ENCODE measurements around the gene OLFML1. TPM values are rescaled to one million over a fixed set of nuclear protein-coding genes. Genes with fewer than 3 reads are reported as not detected.

The OLFML1 gene
- total RNA-seq, 2 donors from 2014 or later, result 0.81 to 1.5 TPM

DNA sequence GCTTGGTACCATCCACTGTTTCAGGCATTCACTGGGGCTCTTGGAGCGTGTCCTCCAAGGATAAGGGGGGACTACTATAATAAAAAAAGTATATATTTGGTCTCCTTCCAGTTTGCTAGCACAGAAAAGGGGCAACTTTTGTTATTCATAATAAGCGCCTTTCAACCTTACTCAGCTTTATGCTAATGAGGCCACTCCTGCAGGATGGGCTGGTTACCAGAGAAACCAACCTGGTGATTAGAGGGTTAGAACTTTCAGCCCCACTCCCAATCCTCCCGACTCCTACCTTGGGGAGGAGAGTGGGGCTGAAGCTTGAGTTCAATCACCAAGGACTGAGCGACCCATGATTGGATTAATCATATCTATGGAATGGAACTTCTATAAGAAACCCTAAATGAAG, 60.3 kb downstream of the OLFML1 start:
- peaks cover under 1% of the 10 kb centered on the region for H3K4me1 ChIP-seq (ENCODE audit: control insufficient read depth, insufficient read depth, low read length)
- no peak for DNase-seq
- H3K36me3 Mint-ChIP-seq (ENCODE audit: low read depth), result peaks cover 6% of the 10 kb centered on the region
- no peak overlapping the region for H3K4me3 ChIP-seq (ENCODE audit: low read length)
- no peak overlapping the region for H3K9ac ChIP-seq (ENCODE audit: extremely low read depth, low read length, poor library complexity, severe bottlenecking)
- H3K4me3 Mint-ChIP-seq, result no peak overlapping the region
- no peak overlapping the region for H3K27ac Mint-ChIP-seq
- WGBS, 2 experiments (ENCODE audit: insufficient coverage in 1 of 2, insufficient read length in 1 of 2), result 81 to 100% methylated on average over 1 to 4 of the region's 4 CpGs
- TF ChIP-seq, protein P1, sequence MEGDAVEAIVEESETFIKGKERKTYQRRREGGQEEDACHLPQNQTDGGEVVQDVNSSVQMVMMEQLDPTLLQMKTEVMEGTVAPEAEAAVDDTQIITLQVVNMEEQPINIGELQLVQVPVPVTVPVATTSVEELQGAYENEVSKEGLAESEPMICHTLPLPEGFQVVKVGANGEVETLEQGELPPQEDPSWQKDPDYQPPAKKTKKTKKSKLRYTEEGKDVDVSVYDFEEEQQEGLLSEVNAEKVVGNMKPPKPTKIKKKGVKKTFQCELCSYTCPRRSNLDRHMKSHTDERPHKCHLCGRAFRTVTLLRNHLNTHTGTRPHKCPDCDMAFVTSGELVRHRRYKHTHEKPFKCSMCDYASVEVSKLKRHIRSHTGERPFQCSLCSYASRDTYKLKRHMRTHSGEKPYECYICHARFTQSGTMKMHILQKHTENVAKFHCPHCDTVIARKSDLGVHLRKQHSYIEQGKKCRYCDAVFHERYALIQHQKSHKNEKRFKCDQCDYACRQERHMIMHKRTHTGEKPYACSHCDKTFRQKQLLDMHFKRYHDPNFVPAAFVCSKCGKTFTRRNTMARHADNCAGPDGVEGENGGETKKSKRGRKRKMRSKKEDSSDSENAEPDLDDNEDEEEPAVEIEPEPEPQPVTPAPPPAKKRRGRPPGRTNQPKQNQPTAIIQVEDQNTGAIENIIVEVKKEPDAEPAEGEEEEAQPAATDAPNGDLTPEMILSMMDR (conservative IDR thresholded peaks at IDR 0.05), result no peak
- H3K9me3 ChIP-seq (ENCODE audit: control insufficient read depth, low read length), result no peaks in the 10 kb centered on the region
- no peaks in the 10 kb centered on the region for H3K27me3 Mint-ChIP-seq (ENCODE audit: insufficient read depth)
- H3K27me3 ChIP-seq (ENCODE audit: control insufficient read depth, insufficient read depth, low read length, poor library complexity, severe bottlenecking), result no peaks in the 10 kb centered on the region
- H3K36me3 ChIP-seq (ENCODE audit: control insufficient read depth, insufficient read depth, low read length), result peaks cover 13% of the 10 kb centered on the region
- H3K9me3 Mint-ChIP-seq, result no peaks in the 10 kb centered on the region
- H3K27ac ChIP-seq (ENCODE audit: low read depth, low read length), result no peak overlapping the region
- peaks cover 42% of the 10 kb centered on the region for H3K4me1 Mint-ChIP-seq

DNA sequence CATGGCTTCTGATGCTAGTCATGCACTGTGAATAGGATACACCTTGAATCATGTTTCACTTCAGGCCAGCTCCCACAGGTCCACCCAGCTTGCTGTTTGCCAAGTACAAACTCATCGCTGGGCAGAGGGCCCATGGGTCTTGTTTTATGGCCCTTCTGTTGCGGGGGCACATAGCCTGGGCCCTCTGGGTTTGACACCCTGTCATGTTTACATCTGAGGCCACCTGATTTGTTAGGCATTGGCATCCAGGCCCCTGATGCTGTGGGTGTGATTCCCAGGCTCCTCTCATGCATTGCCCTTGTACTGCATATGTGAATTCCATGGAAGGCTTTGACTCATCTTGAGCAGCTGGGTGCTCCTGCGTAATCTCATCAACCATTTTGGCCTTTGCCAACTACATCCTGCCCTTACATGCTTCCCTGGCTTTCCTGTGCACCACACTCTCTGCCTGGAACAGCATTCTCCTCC, 61.1 kb downstream of the OLFML1 start:
- Mint-ChIP-seq H3K27me3 (ENCODE audit: insufficient read depth) (no peaks in the 10 kb centered on the region), H3K36me3 (ENCODE audit: low read depth) (peaks cover 6% of the 10 kb centered on the region), H3K27ac (no peak overlapping the region), H3K9me3 (no peaks in the 10 kb centered on the region), H3K4me1 (peaks cover 34% of the 10 kb centered on the region), H3K4me3 (no peak overlapping the region)
- DNase-seq, result no peak
- Histone ChIP-seq H3K27ac (ENCODE audit: low read depth, low read length) (no peak overlapping the region), H3K36me3 (ENCODE audit: control insufficient read depth, insufficient read depth, low read length) (peaks cover 18% of the 10 kb centered on the region), H3K9me3 (ENCODE audit: control insufficient read depth, low read length) (no peaks in the 10 kb centered on the region), H3K9ac (ENCODE audit: extremely low read depth, low read length, poor library complexity, severe bottlenecking) (no peak overlapping the region), H3K27me3 (ENCODE audit: control insufficient read depth, insufficient read depth, low read length, poor library complexity, severe bottlenecking) (no peaks in the 10 kb centered on the region), H3K4me3 (ENCODE audit: low read length) (no peak overlapping the region), H3K4me1 (ENCODE audit: control insufficient read depth, insufficient read depth, low read length) (no peaks in the 10 kb centered on the region)
- TF ChIP-seq, protein P1 (conservative IDR thresholded peaks at IDR 0.05), result no peak
- 94 to 95% methylated on average over 3 of the region's 3 CpGs for WGBS, 2 experiments (ENCODE audit: insufficient coverage in 1 of 2, insufficient read length in 1 of 2)

DNA sequence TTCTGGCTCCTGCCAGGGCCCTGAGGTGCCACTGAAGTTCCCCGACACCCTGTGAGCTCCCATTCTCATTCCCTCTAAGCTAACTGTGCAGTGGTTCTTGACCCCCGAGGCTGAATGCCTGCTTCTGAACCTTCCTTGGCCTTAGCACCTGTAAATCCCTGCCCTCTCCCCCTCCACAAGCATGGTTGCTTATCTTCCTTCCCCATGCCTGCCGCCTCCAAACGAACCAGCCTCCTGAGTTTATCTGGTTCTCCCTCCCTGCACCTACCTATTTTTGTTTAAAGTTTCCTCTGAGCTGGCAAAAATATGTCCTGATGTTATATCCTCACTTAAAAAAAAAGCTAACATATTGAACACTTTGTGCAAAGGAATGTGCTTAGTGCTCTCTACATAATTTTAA, 62.4 kb downstream of the OLFML1 start:
- Histone ChIP-seq H3K27ac (ENCODE audit: low read depth, low read length) (no peak overlapping the region), H3K9ac (ENCODE audit: extremely low read depth, low read length, poor library complexity, severe bottlenecking) (no peak overlapping the region), H3K4me1 (ENCODE audit: control insufficient read depth, insufficient read depth, low read length) (no peaks in the 10 kb centered on the region), H3K27me3 (ENCODE audit: control insufficient read depth, insufficient read depth, low read length, poor library complexity, severe bottlenecking) (no peaks in the 10 kb centered on the region), H3K4me3 (ENCODE audit: low read length) (no peak overlapping the region), H3K9me3 (ENCODE audit: control insufficient read depth, low read length) (no peaks in the 10 kb centered on the region), H3K36me3 (ENCODE audit: control insufficient read depth, insufficient read depth, low read length) (peaks cover 27% of the 10 kb centered on the region)
- Mint-ChIP-seq H3K9me3 (no peaks in the 10 kb centered on the region), H3K27me3 (ENCODE audit: insufficient read depth) (no peaks in the 10 kb centered on the region), H3K4me1 (peaks cover 24% of the 10 kb centered on the region), H3K27ac (no peak overlapping the region), H3K36me3 (ENCODE audit: low read depth) (peaks cover 6% of the 10 kb centered on the region), H3K4me3 (no peak overlapping the region)
- TF ChIP-seq, protein P1 (conservative IDR thresholded peaks at IDR 0.05), result no peak
- 76 to 87% methylated on average over 2 to 4 of the region's 4 CpGs for WGBS, 2 experiments (ENCODE audit: insufficient coverage in 1 of 2, insufficient read length in 1 of 2)
- no peak for DNase-seq

Data from endodermal cell (in vitro differentiated cells).